GM18502 (cell line): ENCODE data around the gene ALDH3B1.
"Not testable (repeated sequence)": the region's sequence is repeated elsewhere in the genome, so short reads cannot be mapped to it uniquely, and the experiment has no call there.

ENCODE experiments used
- ATAC-seq: cut with Tn5 transposase; IDR thresholded peaks from one replicate; pipeline ENCODE4 v1.9.1; 2021; ENCODE audit warnings: mild to moderate bottlenecking; ENCODE audit not compliant: unreplicated experiment, poor library complexity

ALDH3B1 gene

GRCh38 chr11:68010090-68011041, at the start of gene ALDH3B1:
TSS of gene ALDH3B1 (plus strand) at chr11:68010327. CDS start at chr11:68015298, 4,971 bp downstream.
- ATAC-seq = no peak

- not testable (repeated sequence) for ATAC-seq
Observed at GRCh38 chr11:67963217-67963616, 46.9 kb upstream of the ALDH3B1 start.

- not testable (repeated sequence) for ATAC-seq
Observed at GRCh38 chr11:67963879-67964278, 46.2 kb upstream of the ALDH3B1 start.

GRCh38 chr11:67964746-67965145, 45.4 kb upstream of the ALDH3B1 start:
- ATAC-seq = not testable (repeated sequence)

GRCh38 chr11:67965830-67966348, 44.2 kb upstream of the ALDH3B1 start:
- ATAC-seq = not testable (repeated sequence)

- ATAC-seq = not testable (repeated sequence)
Observed at GRCh38 chr11:67974746-67975145, 35.4 kb upstream of the ALDH3B1 start.

- not testable (repeated sequence) for ATAC-seq
Observed at GRCh38 chr11:67978766-67979418, 31.2 kb upstream of the ALDH3B1 start.

GRCh38 chr11:67981226-67981625, 28.9 kb upstream of the ALDH3B1 start:
- ATAC-seq = not testable (repeated sequence)

- not testable (repeated sequence) for ATAC-seq
Observed at GRCh38 chr11:67982255-67982857, 27.8 kb upstream of the ALDH3B1 start.

GRCh38 chr11:67983951-67984350, 26.2 kb upstream of the ALDH3B1 start:
- no peak for ATAC-seq

- not testable (repeated sequence) for ATAC-seq
Observed at GRCh38 chr11:67985302-67985701, 24.8 kb upstream of the ALDH3B1 start.

GRCh38 chr11:67990546-67991346, 19.4 kb upstream of the ALDH3B1 start:
- ATAC-seq = not testable (repeated sequence)

GRCh38 chr11:67991347-67992121, 18.6 kb upstream of the ALDH3B1 start:
- ATAC-seq = not testable (repeated sequence)

- ATAC-seq = not testable (repeated sequence)
Observed at GRCh38 chr11:67993821-67994220, 16.3 kb upstream of the ALDH3B1 start.

- not testable (repeated sequence) for ATAC-seq
Observed at GRCh38 chr11:67994387-67994786, 15.7 kb upstream of the ALDH3B1 start.

GRCh38 chr11:67995129-67995528, 15.0 kb upstream of the ALDH3B1 start:
- ATAC-seq = not testable (repeated sequence)

- not testable (repeated sequence) for ATAC-seq
Observed at GRCh38 chr11:67995579-67995978, 14.5 kb upstream of the ALDH3B1 start.

GRCh38 chr11:67996051-67996450, 14.1 kb upstream of the ALDH3B1 start:
- no peak for ATAC-seq
